Measurements from ENCODE around the gene CALM1.

GRCh38 chr14:90454041-90455000 lies 57.5 kb downstream of the CALM1 start:
- TF ChIP-seq CTCF (conservative IDR thresholded peaks at IDR 0.05; ENCODE audit: low read length) (no peak), EZH2phosphoT487 (IDR thresholded peaks at IDR 0.05; ENCODE audit: borderline replicate concordance) (no peak)
